Inferior parietal cortex (tissue), 1 donor: Measurements from ENCODE around the gene SUMF2.
"Not testable (repeated sequence)": the region's sequence is repeated elsewhere in the genome, so short reads cannot be mapped to it uniquely, and the experiment has no call there.

Source experiments
- DNase-seq: peaks from one replicate; pipeline ENCODE4 v3.0.0-alpha.2; 2016; ENCODE audit errors: extremely low spot score

The SUMF2 gene

DNA sequence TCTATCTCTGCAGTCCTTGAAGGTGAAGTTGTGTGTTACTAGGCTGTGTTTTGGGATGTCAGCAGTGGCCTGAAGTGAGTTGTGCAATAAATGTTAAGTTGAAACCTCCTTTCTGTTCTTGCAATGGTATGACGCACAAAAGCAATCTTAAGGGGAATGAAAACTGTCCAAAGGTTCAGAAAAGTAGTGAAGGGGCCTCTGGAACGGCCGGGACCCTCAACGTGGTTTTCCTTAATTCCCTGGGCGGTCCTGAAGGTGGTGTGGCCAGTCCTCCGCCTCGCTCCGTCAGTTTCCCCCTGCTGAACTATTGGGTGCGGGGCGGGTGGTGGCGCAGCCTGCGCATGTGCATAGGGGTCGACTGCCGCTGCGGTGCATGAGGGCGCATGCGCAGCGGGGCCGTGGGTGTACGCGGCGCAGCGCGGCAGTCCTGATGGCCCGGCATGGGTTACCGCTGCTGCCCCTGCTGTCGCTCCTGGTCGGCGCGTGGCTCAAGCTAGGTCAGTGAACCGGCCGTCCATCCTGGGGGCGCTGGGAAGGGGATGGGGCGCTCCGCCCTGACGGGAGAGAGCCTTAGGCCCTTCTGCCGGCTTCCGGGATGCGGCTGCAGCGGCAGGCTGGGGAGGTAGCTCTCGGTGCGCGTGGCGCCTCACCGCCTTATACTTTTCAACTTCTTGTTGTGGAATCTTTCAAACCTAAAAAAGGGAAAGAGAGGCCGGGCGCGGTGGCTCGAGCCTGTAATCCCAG is at the start of gene SUMF2:
Gene SUMF2 (plus strand): TSS at position 405 of the 744 bp plus-strand sequence. CDS start 26 bp downstream, at position 431.
- peak; percentile 94 for DNase-seq

DNA sequence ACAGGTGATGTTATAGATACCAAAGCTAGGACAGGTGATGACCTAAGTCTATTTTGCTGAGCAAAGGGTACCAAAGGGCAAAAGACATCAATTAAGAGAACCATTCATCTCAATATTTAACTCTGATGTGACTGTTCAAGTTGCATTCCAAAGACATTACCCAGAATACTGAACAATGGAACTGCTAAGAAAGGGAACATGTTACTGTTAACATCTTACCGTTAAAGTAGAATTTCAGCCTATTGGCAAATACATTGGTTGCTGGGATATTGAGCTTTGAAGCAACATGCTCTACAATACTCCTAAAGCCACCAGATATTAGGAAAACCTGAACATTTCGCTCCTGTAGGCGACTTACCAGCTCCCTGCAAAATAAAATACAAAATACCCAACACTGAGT is 47.1 kb upstream of the SUMF2 start:
- not testable (repeated sequence) for DNase-seq

DNA sequence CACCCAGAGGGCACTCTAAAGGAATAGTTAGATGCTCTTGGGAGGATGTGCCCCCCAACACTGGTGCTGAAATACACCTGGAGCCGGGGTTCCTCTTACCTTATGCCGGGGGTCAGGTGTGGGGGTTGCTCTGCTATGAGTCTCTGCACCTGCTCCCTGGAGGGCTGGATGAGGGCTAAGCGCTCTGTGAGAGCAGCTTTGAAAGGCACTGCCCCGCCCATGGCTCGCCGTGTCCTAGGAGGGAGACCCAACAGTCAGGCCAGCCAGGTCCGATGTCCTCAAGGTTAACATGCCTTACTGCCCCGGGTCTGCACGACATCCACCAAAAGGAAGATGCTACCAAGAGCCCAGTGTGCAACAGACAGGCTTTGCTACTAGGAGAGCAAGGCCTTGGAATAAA is 44.6 kb upstream of the SUMF2 start:
- no peak for DNase-seq

DNA sequence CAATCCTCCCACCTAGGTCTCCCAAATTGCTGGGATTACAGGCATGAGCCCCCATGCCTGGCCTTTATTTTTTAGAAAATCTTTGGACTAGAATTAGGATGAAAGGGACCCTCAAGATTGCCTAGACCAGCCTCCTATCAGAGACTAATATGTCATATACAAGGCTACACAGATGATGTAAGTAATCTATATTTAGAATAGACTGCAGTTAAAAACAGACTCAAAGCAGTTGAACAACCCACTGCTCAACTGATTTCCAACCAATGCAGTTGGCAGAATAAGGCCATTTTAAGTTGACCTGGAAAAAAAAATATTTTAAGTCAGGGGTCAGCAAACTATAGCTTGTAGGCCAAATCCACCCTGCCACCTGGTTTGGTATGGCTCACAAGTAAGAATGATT is 40.6 kb upstream of the SUMF2 start:
- DNase-seq = no peak

DNA sequence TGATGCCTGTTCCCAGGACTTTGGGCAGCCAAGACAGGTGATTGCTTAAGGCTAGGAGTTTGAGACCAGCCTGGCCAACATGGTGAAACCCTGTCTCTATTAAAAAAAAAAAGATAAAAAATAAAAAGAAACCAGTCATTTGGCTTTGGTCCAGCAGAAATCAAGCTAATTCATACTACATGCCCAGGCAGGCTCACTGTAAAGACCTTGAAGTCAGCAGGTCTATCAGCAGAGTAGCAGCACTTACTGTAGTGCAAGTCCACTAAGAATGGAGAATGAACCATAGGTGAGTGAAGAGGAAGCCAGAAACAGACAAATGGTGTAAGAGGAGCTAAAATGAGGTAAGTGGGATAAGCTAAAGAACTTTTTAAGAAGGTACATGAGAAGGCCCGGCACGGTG is 37.5 kb upstream of the SUMF2 start:
- no peak for DNase-seq

DNA sequence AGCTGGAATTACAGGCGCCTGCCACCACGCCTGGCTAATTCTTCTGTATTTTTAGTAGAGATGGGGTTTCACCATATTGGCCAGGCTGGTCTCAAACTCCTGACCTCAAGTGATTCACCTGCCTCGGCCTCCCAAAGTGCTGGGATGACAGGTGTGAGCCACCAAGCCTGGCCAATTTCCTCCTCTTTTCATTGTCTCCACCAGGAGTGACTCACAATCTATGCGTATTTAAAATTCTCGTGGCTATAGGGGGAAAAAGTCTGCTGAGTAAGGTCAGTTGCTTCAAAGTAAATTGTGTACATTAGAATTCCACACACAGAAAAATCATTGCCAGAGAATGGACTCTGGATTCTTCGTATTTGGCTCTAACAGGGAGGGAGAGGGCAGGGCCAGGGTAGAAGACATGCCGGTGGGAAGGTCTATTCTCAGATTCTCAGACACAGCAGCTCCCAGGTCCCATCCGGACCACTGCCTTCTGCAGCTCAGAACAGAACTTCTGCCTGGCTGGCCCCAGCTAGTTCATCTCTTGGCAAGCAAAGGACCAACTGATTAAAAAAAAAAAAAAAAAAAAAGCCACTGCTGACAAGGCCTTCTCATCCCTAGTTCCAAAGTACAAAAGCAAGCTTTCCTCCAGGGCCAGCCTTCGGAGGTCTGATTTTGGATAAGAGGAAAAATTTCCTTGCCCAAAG is 35.0 kb upstream of the SUMF2 start:
- DNase-seq = no peak

DNA sequence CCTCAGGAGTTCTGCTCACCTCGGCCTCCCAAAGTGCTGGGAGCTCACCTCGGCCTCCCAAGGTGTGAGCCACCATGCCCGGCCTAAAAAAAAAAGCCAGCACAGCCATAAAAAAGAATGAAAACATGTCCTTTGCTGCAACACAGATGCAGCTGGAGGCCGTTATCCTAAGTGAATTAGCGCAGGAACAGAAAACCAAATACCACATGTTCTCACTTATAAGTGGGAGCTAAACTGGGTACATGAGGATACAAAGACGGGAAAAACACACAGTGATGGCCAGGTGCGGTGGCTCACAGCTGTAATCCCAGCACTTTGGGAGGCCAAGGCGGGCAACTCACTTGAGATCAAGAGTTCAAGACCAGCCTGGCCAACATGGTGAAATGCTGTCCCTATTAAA is 33.7 kb upstream of the SUMF2 start:
- DNase-seq = no peak

DNA sequence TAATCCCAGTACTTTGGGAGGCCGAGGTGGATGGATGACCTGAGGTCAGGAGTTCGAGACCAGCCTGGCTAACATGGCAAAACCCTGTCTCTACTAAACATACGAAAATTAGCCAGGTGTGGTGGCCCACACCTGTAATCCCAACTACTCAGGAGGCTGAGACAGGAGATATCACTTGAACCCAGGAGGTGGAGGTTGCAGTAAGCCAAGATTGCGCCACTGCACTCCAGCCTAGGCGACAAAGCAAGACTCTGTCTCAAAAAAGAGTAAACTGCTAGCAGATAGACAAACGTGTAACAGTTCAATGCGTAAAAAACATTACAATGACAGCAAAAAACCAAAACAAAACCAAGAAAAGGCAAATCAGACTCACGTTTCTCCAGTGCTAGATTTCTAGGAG is 32.5 kb upstream of the SUMF2 start:
- DNase-seq = not testable (repeated sequence)

DNA sequence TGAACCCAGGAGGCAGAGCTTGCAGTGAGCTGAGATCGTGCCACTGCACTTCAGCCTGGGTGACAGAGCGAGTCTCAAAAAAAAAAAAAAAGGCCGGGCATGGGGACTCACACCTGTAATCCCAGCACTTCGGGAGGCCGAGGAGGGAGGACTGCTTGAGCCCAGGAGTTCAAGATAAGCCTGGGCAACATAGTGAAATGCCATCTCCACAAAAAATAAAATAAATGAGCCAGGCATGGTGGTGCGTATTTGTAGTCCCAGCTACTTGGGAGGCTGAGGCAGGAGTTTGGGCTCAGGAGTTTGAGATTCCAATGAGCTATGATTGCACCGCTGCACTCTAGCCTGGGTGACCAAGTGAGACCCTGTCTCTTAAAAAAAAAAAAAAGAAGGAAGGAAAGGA is 31.5 kb upstream of the SUMF2 start:
- not testable (repeated sequence) for DNase-seq

DNA sequence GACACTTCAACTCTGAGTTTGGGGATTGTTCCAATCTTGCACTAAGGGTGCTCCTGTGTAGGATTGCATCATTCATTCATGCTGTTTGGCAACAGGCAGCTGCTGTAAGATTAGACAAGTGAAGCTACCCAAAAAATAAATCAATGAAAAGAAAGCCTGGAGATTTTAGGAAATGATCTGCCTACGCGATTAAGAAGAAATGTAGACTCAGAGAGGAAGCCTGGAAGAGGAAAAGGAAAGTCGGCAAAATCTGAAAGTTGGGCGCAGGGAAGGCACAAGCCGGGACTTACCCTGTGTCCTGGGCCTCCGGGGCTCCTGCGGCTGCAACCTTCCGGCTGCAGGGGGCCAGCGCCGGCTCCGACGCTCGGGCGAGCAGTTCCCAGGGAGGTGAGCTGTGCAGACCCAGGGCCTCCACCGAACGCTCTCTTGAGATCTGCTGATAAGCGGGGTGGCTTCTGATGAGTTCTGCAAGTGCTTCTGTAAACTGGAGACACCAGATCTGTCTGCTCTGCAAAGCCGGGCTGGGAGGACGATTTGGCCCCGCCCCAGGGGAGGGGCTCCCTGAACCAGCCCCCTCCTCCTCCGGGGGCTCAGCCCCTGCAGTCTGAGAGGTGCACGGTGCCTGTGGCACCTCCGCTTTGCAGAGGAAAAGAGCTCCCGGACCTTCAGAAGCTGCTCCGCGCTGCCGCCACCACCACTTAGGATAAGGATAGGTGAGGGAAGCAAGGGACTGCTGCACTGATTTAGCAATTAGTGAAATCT is 30.2 kb upstream of the SUMF2 start:
- peak; percentile 63 for DNase-seq

DNA sequence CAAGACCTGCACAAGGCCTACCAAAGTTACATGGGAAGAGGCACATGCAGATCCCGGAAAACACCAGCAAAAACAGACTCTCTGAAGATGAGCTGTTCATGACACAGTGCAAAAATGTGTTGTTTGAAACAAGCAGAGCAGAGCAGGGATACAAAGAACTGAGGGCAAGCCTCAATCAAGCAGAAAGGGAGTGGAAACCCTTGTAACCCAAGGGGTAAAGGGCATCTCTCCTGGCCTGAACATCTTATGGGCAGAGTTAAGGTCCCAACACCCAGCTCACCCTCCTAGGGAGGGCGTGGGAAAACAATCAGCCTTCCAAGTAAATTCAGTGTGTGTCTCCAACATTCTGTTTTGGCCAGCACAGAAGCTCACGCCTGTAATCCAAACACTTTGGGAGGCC is 23.4 kb upstream of the SUMF2 start:
- DNase-seq = no peak

DNA sequence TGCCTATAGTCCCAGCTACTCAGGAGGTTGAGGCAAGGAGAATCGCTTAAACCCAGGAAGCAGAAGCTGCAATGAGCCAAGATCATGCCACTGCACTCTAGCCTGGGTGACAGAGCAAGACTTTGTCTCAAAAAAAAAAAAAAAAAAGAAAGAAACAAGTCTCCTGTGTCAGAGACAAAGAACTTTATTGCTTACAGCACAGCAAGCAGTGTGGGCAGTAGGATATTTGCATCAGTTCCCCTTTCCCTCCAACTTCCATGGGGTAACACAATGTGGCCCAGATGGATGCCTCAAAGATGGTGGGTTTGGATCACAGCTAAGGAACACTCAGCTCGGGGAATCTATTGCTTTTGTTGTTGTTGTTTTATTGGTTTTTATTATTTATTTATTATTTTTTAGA is 18.3 kb upstream of the SUMF2 start:
- DNase-seq = not testable (repeated sequence)

DNA sequence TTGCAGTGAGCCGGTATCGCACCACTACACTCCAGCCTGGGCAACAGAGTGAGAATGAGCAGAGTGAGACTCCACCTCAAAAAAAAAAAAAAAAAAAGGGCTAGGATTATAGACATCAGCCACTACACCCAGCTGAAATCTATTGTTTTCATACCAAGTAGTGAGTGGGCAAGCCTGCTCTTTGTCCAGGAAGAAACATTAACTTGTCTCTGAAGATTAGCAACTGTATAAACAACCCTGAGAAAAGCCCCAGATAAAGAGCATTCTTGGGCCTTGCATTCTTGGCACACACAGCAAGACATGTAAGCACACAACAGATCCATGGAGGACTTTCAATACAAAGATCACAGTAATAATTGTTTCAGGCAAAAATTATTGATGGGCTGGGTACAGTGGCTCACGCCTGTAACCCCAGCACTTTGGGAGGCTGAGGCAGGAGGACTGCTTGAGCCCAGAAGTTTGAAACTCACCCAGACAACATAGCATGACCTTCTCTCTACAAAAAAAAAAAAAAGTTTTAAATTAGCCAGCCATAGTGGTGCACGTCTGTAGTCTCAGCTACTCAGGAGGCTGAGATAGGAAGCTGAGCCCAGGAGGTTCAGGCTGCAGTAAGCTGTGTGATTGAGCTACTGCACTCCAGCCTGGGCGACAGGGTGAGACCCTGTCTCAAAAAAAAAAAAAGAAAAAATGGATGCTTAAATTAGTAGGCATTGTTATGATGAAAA is 17.2 kb upstream of the SUMF2 start:
- DNase-seq = no peak

DNA sequence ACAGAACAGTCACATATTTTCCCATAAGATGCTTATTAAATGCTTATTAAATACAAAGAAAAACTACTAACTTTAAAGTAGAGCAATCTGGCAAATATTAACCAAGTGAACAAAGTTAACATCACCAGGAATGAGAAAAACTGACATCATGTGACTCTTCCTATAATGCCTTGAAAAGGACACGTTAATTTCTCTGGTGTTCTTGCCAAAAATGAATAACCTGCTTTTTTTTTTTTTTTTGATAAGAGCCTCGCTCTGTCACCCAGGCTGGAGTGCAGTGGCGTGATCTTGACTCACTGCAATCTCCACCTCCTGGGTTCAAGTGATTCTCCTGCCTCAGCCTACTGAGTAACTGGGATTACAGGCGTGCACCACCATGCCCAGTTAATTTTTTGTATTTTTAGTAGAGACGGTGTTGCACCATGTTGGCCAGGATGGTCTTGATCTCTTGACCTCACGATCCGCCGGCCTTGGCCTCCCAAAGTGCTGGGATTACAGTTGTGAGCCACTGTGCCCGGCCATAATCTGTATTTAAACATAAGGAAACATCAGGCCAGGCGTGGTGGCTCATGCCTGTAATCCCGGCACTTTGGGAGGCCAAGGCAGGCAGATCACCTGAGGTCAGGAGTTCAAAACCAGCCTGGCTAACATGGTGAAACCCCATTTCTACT is 16.5 kb upstream of the SUMF2 start:
- DNase-seq = not testable (repeated sequence)

DNA sequence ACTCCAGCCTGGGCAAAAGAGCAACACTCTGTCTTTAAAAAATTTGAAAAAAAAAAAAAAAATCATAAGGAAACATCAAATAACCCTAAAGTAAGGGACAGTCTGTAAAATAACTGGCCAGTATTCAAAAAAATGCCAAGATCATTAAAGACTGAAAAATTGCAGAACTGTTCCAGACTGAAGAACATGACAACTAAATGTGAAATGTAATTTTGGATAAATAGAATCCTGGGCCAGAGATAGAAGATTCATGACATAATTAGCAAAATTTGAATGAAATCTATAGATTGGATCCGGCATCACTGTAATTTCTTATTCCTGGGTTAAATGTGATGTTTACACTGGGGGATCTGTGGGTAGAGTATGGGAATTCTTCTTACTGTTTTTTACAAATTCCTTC is 15.8 kb upstream of the SUMF2 start:
- no peak for DNase-seq

DNA sequence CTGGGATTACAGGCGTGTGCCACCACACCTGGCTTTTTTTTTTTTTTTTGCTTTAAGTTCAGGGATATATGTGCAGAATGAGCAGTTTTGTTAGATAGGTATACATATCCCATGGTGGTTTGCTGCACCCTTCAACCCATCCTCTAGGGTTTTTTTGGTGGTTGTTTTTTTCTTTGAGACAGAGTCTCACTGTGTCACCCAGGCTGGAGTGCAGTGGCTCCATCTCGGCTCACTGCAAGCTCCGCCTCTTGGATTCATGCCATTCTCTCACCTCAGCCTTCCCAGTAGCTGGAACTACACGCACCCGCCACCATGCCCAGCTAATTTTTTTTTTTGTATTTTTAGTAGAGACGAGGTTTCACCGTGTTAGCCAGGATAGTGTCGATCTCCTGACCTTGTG is 15.3 kb upstream of the SUMF2 start:
- not testable (repeated sequence) for DNase-seq

DNA sequence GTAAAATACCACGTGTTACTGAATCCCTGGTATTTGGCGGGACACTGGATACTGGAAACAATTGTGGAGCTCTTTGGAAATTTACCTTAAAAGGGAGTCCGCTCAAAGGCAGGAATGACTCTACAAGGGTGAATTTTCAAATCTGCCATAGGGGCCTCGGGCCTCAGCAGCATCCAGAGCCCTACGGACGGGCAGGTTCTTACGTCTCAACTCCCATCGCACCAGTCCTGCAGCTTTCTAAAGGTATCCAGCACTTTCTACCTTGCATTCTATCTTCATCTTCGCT is 13.1 kb upstream of the SUMF2 start:
- DNase-seq = peak; percentile 24

DNA sequence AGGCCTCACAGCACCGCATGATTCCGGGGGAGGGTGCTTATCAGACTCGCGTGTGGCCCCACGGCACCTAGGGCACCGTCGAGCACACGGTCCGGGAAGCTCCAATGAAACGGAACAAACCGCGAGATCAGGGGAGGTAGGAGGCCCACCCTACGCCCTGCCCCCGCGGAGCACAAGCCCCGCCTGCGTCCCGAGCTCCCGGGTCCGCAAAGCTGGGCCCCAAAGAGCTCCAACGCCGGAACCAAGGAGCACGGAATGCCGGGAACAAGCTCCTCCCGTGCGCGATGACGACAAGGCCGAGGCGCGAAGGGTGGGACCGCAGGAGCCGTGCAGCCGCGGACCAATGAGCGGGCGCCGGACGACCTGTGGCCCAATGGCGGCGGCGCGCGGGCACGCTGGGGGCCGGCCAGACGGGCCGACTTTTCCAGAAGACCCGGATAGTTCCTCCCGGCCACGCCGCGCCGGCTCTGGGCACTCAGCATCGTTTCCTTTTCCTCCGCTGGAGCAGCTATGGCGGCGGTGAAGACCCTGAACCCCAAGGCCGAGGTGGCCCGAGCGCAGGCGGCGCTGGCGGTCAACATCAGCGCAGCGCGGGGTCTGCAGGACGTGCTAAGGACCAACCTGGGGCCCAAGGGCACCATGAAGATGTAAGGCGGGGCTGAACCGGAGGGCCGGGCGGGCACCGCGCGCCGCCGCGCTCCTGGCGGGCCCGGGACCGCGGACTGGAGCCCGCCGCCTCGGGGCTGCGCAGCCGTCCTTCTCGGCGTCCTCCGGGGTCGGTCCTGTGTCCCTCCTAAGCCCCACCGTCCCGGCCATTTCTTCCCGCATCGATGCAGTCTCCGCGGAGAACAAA is 12.5 kb upstream of the SUMF2 start, which contains the start of the genes CCT6A and PSPH:
Gene CCT6A (plus strand): TSS at position 427 of the 853 bp plus-strand sequence. CDS start 84 bp downstream, at position 511.
Gene PSPH (minus strand): TSS at position 106 of the 853 bp plus-strand sequence. CDS start 30,232 bp downstream, outside the sequence.
- DNase-seq = peak; percentile 97

DNA sequence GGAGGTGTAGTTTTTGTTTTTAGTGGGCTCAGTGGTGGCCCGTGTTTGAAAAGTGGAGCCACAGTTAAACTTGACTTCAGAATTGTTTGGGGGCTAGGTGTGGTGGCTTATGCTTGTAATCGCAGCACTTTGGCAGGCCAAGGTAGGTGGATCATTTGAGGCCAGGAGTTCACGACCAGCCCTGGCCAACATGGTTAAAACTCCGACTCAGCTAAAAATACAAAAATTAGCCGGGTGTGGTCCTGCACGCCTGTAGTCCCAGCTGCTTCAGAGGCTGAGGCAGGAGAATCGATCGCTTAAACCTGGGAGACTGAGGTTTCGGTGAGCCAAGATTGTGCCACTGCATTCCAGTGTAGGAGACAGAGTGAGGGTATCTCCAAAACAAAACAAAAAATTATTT is 10.7 kb upstream of the SUMF2 start:
- DNase-seq = no peak

DNA sequence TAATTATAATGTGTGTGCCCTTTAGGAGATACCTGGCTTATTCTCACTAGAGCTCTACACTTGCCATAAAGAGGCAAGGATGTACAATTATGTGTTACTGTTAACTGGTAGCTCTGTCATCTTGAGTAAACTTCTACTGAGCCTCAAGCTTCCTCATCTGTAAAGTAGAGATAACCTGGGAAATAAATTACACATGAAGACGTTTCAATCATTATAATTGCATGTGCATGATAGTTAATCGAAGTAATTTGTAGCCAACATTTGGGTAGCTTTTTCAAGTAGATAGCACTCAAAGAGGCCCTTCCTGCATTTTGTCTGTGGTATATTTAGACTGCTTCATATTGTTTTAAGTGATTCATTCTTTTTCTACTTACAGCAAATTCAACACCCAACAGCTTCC is 10.1 kb upstream of the SUMF2 start:
- DNase-seq = no peak
